CD14-positive monocyte (primary cell): ENCODE measurements around the gene CNTN5. TPM values are rescaled to one million over a fixed set of nuclear protein-coding genes. Genes with fewer than 3 reads are reported as not detected.

Experiments used
- DNase-seq, 3 donors: peaks; one replicate each; pipeline ENCODE4 v3.0.0-alpha.2; 2011 to 2022
- H2AFZ ChIP-seq: 2 replicates; pipeline ENCODE4 v1.6.0; 2012; ENCODE audit warnings: mild to moderate bottlenecking, low read depth, low read length, inconsistent platforms; ENCODE audit not compliant: insufficient read depth, poor library complexity, severe bottlenecking
- H3K27ac ChIP-seq, 2 donors: 1 replicate in 1 of 2; 2 replicates in 1 of 2; pipeline ENCODE4 v1.5.1; 2012 to 2013; ENCODE audit warnings: low read length in 2 of 2, control low read depth in 1 of 2, inconsistent platforms in 1 of 2, low read depth in 1 of 2, mild to moderate bottlenecking in 1 of 2
- H3K27me3 ChIP-seq, 2 donors: one replicate each; pipeline versions ENCODE4 v1.6.0 to v1.6.1; 2011 to 2013; ENCODE audit warnings: low read length in 2 of 2; ENCODE audit not compliant: control insufficient read depth in 2 of 2, insufficient read depth in 2 of 2
- H3K36me3 ChIP-seq, 2 donors: replicated peaks in 1 of 2; 1 replicate in 1 of 2; 2 replicates in 1 of 2; pipeline versions ENCODE4 v1.5.1 to v1.6.1; 2012 to 2013; ENCODE audit warnings: low read length in 2 of 2, control low read depth in 1 of 2, inconsistent platforms in 1 of 2, mild to moderate bottlenecking in 1 of 2; ENCODE audit not compliant: insufficient read depth in 2 of 2, control insufficient read depth in 1 of 2
- H3K4me1 ChIP-seq, 2 donors: 1 replicate in 1 of 2; 2 replicates in 1 of 2; pipeline versions ENCODE4 v1.5.1 to v1.6.1; 2012 to 2013; ENCODE audit warnings: low read length in 2 of 2, control low read depth in 1 of 2, inconsistent platforms in 1 of 2, mild to moderate bottlenecking in 1 of 2, moderate library complexity in 1 of 2; ENCODE audit not compliant: insufficient read depth in 2 of 2, control insufficient read depth in 1 of 2
- H3K4me2 ChIP-seq: replicated peaks from 2 replicates; pipeline ENCODE3; 2012; ENCODE audit warnings: low read length, moderate library complexity, mild to moderate bottlenecking; ENCODE audit not compliant: poor library complexity, severe bottlenecking; ENCODE audit errors: extremely low read depth
- H3K4me3 ChIP-seq, 3 experiments: fragments of 200-600 bp in 1 of 3; sonication (generic) in 1 of 3; replicated peaks in 1 of 3; 1 replicate in 2 of 3; 2 replicates in 1 of 3; pipeline ENCODE4 v1.5.1; 2011 to 2013; ENCODE audit warnings: low read length in 3 of 3, mild to moderate bottlenecking in 3 of 3, control low read depth in 2 of 3, low read depth in 2 of 3, inconsistent platforms in 1 of 3, moderate library complexity in 1 of 3
- H3K79me2 ChIP-seq: 2 replicates; pipeline ENCODE4 v1.6.0; 2012; ENCODE audit warnings: mild to moderate bottlenecking, control low read depth, inconsistent platforms, low read length, moderate library complexity; ENCODE audit not compliant: insufficient read depth
- H3K9ac ChIP-seq: 2 replicates; pipeline ENCODE4 v1.6.0; 2017; ENCODE audit warnings: low read length, mild to moderate bottlenecking; ENCODE audit not compliant: insufficient read depth, poor library complexity, severe bottlenecking
- H3K9me3 ChIP-seq, 2 donors: replicated peaks in 1 of 2; 1 replicate in 1 of 2; 2 replicates in 1 of 2; pipeline versions ENCODE4 v1.5.1 to v1.6.1; 2012 to 2013; ENCODE audit warnings: low read length in 2 of 2, control low read depth in 1 of 2; ENCODE audit not compliant: control insufficient read depth in 1 of 2, insufficient read depth in 1 of 2
- H4K20me1 ChIP-seq: 2 replicates; pipeline ENCODE4 v1.6.0; 2012; ENCODE audit warnings: mild to moderate bottlenecking, low read length, control low read depth, moderate library complexity; ENCODE audit not compliant: insufficient read depth
- H3K27ac Mint-ChIP-seq, 7 donors: one replicate each; pipeline ENCODE4 v1.8.0; 2020; ENCODE audit warnings: mild to moderate bottlenecking in 7 of 7, mixed read lengths in 7 of 7, moderate library complexity in 6 of 7, inconsistent platforms in 2 of 7
- H3K27me3 Mint-ChIP-seq, 3 donors: one replicate each; pipeline ENCODE4 v1.8.0; 2021 to 2022; ENCODE audit warnings: low read depth in 3 of 3, mild to moderate bottlenecking in 3 of 3, mixed read lengths in 3 of 3, moderate library complexity in 3 of 3, inconsistent platforms in 1 of 3
- H3K36me3 Mint-ChIP-seq, 2 donors: one replicate each; pipeline ENCODE4 v1.8.0; 2020; ENCODE audit warnings: mixed read lengths in 2 of 2, inconsistent platforms in 1 of 2, mild to moderate bottlenecking in 1 of 2
- H3K4me1 Mint-ChIP-seq: one replicate; pipeline ENCODE4 v1.8.0; 2020; ENCODE audit warnings: mild to moderate bottlenecking, mixed read lengths
- H3K4me3 Mint-ChIP-seq, 2 donors: one replicate each; pipeline ENCODE4 v1.8.0; 2020; ENCODE audit warnings: mild to moderate bottlenecking in 2 of 2, mixed read lengths in 2 of 2, moderate library complexity in 1 of 2
- H3K9me3 Mint-ChIP-seq, 7 donors: one replicate each; pipeline ENCODE4 v1.8.0; 2020 to 2022; ENCODE audit warnings: mixed read lengths in 7 of 7, mild to moderate bottlenecking in 6 of 7, moderate library complexity in 6 of 7, inconsistent platforms in 2 of 7
- CTCF ChIP-seq: fragments of 200-600 bp; IDR thresholded peaks from one replicate; pipeline ENCODE4 v1.8.0; 2022; ENCODE audit warnings: antibody characterized with exemption, mild to moderate bottlenecking
- WGBS: methylation state at CpG from one replicate; pipeline ENCODE4 v1.1.5; 2013; ENCODE audit warnings: missing lambda C conversion rate; ENCODE audit not compliant: insufficient coverage; 5-methylcytosine and 5-hydroxymethylcytosine counted together
- intact Hi-C, 2 donors: fragments of 100-400 bp; cut with micrococcal nuclease; formaldehyde crosslinking; loops; one replicate each; pipeline versions ENCODE4 v1.15.0 to v1.15.1; 2023
- polyA plus RNA-seq, 3 donors: library from polyadenylated mRNA; depleted of rRNA in 1 of 3; unstranded in 2 of 3; stranded (reverse) in 1 of 3; fragments of 300-500 nt in 2 of 3; fragments of >200 nt in 1 of 3; fragmentation: Illumina TruSeq in 2 of 3; gene quantifications; 1 replicate in 2 of 3; 2 replicates in 1 of 3; pipeline ENCODE4 v1.2.3, GENCODE V29; 2012 to 2021

Gene CNTN5
- polyA plus RNA-seq, 3 donors = not detected

GRCh38 chr11:99676292-99676691, 655.5 kb downstream of the CNTN5 start:
- H3K4me1 Mint-ChIP-seq = no peaks in the 10 kb centered on the region
- no CpG with 5 or more reads among the region's 4 CpGs for WGBS
- H3K79me2 ChIP-seq = no peaks in the 10 kb centered on the region
- peaks cover 0 to 4% (median 0%) of the 10 kb centered on the region in 7 donors for H3K9me3 Mint-ChIP-seq
- DNase-seq = no peak
- TF ChIP-seq CTCF = no peak
- intact Hi-C loops = no loop called here
- H3K27ac Mint-ChIP-seq = no peak overlapping the region
- no peak overlapping the region for H2AFZ ChIP-seq
- H3K27ac ChIP-seq = no peak overlapping the region
- H4K20me1 ChIP-seq = no peaks in the 10 kb centered on the region
- H3K9me3 ChIP-seq = no peaks in the 10 kb centered on the region
- H3K4me3 ChIP-seq = no peak overlapping the region
- H3K36me3 ChIP-seq = no peaks in the 10 kb centered on the region
- H3K27me3 ChIP-seq = no peaks in the 10 kb centered on the region
- H3K9ac ChIP-seq = no peak overlapping the region
- no peak overlapping the region for H3K4me2 ChIP-seq
- H3K27me3 Mint-ChIP-seq = no peaks in the 10 kb centered on the region
- H3K36me3 Mint-ChIP-seq = no peaks in the 10 kb centered on the region
- H3K4me1 ChIP-seq = no peaks in the 10 kb centered on the region
- H3K4me3 Mint-ChIP-seq = no peak overlapping the region

- Histone ChIP-seq H3K4me2 (no peak overlapping the region), H3K4me1 (no peaks in the 10 kb centered on the region), H3K36me3 (no peaks in the 10 kb centered on the region), H3K9me3 (no peaks in the 10 kb centered on the region), H2AFZ (no peak overlapping the region), H3K79me2 (no peaks in the 10 kb centered on the region), H3K4me3 (no peak overlapping the region), H3K9ac (no peak overlapping the region), H3K27ac (no peak overlapping the region), H4K20me1 (no peaks in the 10 kb centered on the region), H3K27me3 (no peaks in the 10 kb centered on the region)
- no peak for DNase-seq
- WGBS = no CpG with 5 or more reads among the region's 1 CpG
- Mint-ChIP-seq H3K9me3 (no peaks in the 10 kb centered on the region), H3K4me3 (no peak overlapping the region), H3K27me3 (no peaks in the 10 kb centered on the region), H3K4me1 (no peaks in the 10 kb centered on the region), H3K27ac (no peak overlapping the region), H3K36me3 (no peaks in the 10 kb centered on the region)
- no peak for TF ChIP-seq CTCF
- intact Hi-C loops = no loop called here
Measured at GRCh38 chr11:99682171-99682570, 661.4 kb downstream of the CNTN5 start.
